HG02840 (cell line): Measurements from ENCODE around the gene FCHSD2.
"Not testable (repeated sequence)": the region's sequence is repeated elsewhere in the genome, so short reads cannot be mapped to it uniquely, and the experiment has no call there.

Experiments
- ATAC-seq: cut with Tn5 transposase; IDR thresholded peaks from one replicate; pipeline ENCODE4 v1.9.1; 2021; ENCODE audit warnings: mild to moderate bottlenecking, moderate library complexity, moderate number of reproducible peaks; ENCODE audit not compliant: unreplicated experiment, low FRiP score

FCHSD2 gene

GRCh38 chr11:72829178-72829577, 312.9 kb downstream of the FCHSD2 start:
- ATAC-seq: no peak

- ATAC-seq: no peak
Observed at GRCh38 chr11:72828692-72829101, 313.4 kb downstream of the FCHSD2 start.

- no peak for ATAC-seq
Observed at GRCh38 chr11:72828081-72828567, 314.0 kb downstream of the FCHSD2 start.

- ATAC-seq: not testable (repeated sequence)
Observed at GRCh38 chr11:72827656-72828055, 314.5 kb downstream of the FCHSD2 start.

GRCh38 chr11:72826942-72827480, 315.1 kb downstream of the FCHSD2 start:
- no peak for ATAC-seq

GRCh38 chr11:72826191-72826941, 315.8 kb downstream of the FCHSD2 start:
- no peak for ATAC-seq

GRCh38 chr11:72825661-72826060, 316.5 kb downstream of the FCHSD2 start:
- no peak for ATAC-seq

- ATAC-seq: no peak
Observed at GRCh38 chr11:72824811-72825505, 317.2 kb downstream of the FCHSD2 start.

- ATAC-seq: no peak
Observed at GRCh38 chr11:72824020-72824419, 318.1 kb downstream of the FCHSD2 start.

- no peak for ATAC-seq
Observed at GRCh38 chr11:72823105-72823804, 318.9 kb downstream of the FCHSD2 start.

- ATAC-seq: no peak
Observed at GRCh38 chr11:72821920-72822799, 320.0 kb downstream of the FCHSD2 start.

- ATAC-seq: no peak
Observed at GRCh38 chr11:72821221-72821919, 320.7 kb downstream of the FCHSD2 start.

GRCh38 chr11:72820439-72821139, 321.5 kb downstream of the FCHSD2 start:
- ATAC-seq: no peak

- ATAC-seq: no peak
Observed at GRCh38 chr11:72818971-72819370, 323.1 kb downstream of the FCHSD2 start.

- no peak for ATAC-seq
Observed at GRCh38 chr11:72817966-72818365, 324.2 kb downstream of the FCHSD2 start.

GRCh38 chr11:72816404-72816990, 325.6 kb downstream of the FCHSD2 start:
- ATAC-seq: no peak

- ATAC-seq: peak; percentile 2
Observed at GRCh38 chr11:72815110-72815618, 327.0 kb downstream of the FCHSD2 start.
